ENCODE results near the gene ABCG1.
A peak's percentile ranks its signal among the peaks of the same experiment; 100 is the strongest.

Gene ABCG1

DNA sequence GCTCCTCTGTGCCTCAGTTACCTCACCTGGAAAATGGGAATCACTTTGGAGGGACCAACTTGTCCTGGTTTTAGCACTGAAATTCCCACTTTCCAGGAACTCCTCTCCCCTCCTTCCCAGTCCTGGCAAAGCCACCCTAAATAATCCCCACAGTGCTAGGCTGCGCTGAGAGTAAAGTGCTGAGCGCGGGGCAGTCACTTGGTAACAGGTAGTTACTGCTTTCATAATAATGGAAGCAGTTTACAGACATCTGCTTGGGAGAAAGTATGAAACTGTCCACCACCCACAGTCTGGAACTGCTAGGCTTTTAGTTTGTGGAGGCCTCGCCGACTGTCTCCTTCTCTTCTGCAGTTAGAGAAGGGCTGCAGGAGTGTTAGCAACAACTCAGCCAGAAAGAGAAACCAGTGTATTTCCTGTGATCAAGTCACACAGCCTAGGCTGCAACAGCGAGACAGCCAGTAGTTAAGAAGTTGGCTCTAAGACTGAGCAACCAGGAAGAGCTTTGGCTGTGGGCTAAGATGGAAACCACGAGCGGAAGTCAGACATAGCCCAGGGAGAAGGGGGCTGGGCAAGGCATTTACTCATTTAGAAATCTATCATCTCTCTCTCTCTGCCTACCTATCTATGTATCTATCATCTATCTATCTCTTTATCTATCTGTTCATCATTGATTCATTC is 30.8 kb upstream of the ABCG1 start:
- CTCF ChIA-PET: interaction anchor here (0.8 to 2.2 kb wide), 5 partner anchors 11 to 71 kb away, joined by 3 to 8 read pairs (median 5); no protein-coding TSS in a partner anchor
- peaks cover 6% of the 10 kb centered on the region for H3K27me3 Mint-ChIP-seq
- peak overlapping the region; percentile 55 for H3K4me3 Mint-ChIP-seq
- H3K27ac Mint-ChIP-seq: peak overlapping the region; percentile 98
- peaks cover 18% of the 10 kb centered on the region for H3K36me3 Mint-ChIP-seq
- DNase-seq: peak; percentile 90
- peaks cover 75% of the 10 kb centered on the region for H3K4me1 Mint-ChIP-seq
- peaks cover 23% of the 10 kb centered on the region for H3K9me3 Mint-ChIP-seq

GRCh38 chr21:42188663-42189062 is 30.3 kb upstream of the ABCG1 start:
- peaks cover 23% of the 10 kb centered on the region for H3K9me3 Mint-ChIP-seq
- H3K4me3 Mint-ChIP-seq: peak overlapping the region; percentile 55
- peak overlapping the region; percentile 98 for H3K27ac Mint-ChIP-seq
- H3K36me3 Mint-ChIP-seq: peaks cover 20% of the 10 kb centered on the region
- peaks cover 81% of the 10 kb centered on the region for H3K4me1 Mint-ChIP-seq
- CTCF ChIA-PET: interaction anchor here (0.8 to 2.2 kb wide), 5 partner anchors 12 to 71 kb away, joined by 3 to 8 read pairs (median 5); no protein-coding TSS in a partner anchor
- DNase-seq: no peak
- peaks cover 12% of the 10 kb centered on the region for H3K27me3 Mint-ChIP-seq

DNA sequence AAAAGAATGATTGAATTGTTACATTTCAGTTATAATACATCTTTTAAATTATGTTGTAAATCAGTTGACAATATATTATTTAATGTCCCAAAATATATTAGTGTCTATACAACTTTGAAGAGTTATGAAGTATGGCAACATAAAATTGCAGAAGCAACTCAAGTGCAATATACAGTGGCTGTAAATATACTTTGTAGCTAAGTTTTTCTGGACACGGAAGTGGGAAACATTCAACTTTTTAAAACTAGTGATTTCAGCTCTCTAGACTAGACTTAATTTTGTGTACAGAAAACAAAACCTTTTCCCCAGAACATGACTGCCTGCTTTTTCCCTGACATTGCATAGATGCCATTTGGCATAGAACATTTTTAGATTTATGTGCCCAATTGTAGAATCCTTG is 29.5 kb upstream of the ABCG1 start:
- Mint-ChIP-seq H3K9me3 (peaks cover 23% of the 10 kb centered on the region), H3K27ac (no peak overlapping the region), H3K27me3 (peaks cover 16% of the 10 kb centered on the region), H3K4me1 (peaks cover 86% of the 10 kb centered on the region), H3K4me3 (no peak overlapping the region), H3K36me3 (peaks cover 20% of the 10 kb centered on the region)
- no peak for DNase-seq
- CTCF ChIA-PET: interaction anchor here (1.1 to 1.8 kb wide), 6 partner anchors 25 to 69 kb away, joined by 4 to 6 read pairs (median 5); no protein-coding TSS in a partner anchor

GRCh38 chr21:42189860-42190485 is 29.0 kb upstream of the ABCG1 start:
- H3K4me3 Mint-ChIP-seq: no peak overlapping the region
- peaks cover 20% of the 10 kb centered on the region for H3K36me3 Mint-ChIP-seq
- peaks cover 18% of the 10 kb centered on the region for H3K27me3 Mint-ChIP-seq
- H3K9me3 Mint-ChIP-seq: peaks cover 21% of the 10 kb centered on the region
- H3K4me1 Mint-ChIP-seq: peaks cover 90% of the 10 kb centered on the region
- H3K27ac Mint-ChIP-seq: no peak overlapping the region
- peak; percentile 29 for DNase-seq
- CTCF ChIA-PET: interaction anchor here (1.1 to 1.8 kb wide), 4 partner anchors 26 to 69 kb away, joined by 4 to 6 read pairs (median 4); no protein-coding TSS in a partner anchor

DNA sequence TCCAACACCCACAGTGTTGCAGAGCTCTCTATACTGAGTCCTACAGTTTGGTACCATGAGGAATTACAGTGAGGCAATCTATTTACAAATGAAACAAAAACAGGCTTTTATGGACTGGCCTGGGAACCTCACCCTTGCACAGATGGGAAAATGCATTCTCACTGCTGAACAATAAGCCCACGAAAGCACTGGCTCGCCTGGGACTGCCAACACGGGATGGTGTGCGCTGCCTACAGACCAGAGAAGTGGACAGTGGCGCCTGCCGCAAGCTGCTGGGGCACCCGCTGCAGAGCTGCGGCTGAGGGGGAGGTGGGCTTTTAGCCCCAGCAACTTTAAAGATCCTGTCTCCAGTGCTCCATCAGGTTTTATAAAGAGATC is 28.5 kb upstream of the ABCG1 start:
- Mint-ChIP-seq H3K27ac (no peak overlapping the region), H3K36me3 (peaks cover 18% of the 10 kb centered on the region), H3K4me1 (peaks cover 93% of the 10 kb centered on the region), H3K4me3 (no peak overlapping the region), H3K27me3 (peaks cover 23% of the 10 kb centered on the region), H3K9me3 (peaks cover 19% of the 10 kb centered on the region)
- CTCF ChIA-PET: interaction anchor here (1.1 to 1.8 kb wide), 4 partner anchors 26 to 68 kb away, joined by 4 to 6 read pairs (median 4); no protein-coding TSS in a partner anchor
- no peak for DNase-seq

GRCh38 chr21:42191064-42191463 is 27.9 kb upstream of the ABCG1 start:
- H3K9me3 Mint-ChIP-seq: peaks cover 13% of the 10 kb centered on the region
- no peak for DNase-seq
- H3K36me3 Mint-ChIP-seq: peaks cover 17% of the 10 kb centered on the region
- H3K27me3 Mint-ChIP-seq: peaks cover 23% of the 10 kb centered on the region
- peaks cover 91% of the 10 kb centered on the region for H3K4me1 Mint-ChIP-seq
- H3K4me3 Mint-ChIP-seq: no peak overlapping the region
- CTCF ChIA-PET: interaction anchor here (0.8 to 1.8 kb wide), 5 partner anchors 27 to 68 kb away, joined by 3 to 5 read pairs (median 4); no protein-coding TSS in a partner anchor
- H3K27ac Mint-ChIP-seq: no peak overlapping the region

- CTCF ChIA-PET: interaction anchor here (0.8 to 2.3 kb wide), 7 partner anchors 9 to 67 kb away, joined by 3 to 12 read pairs (median 3); no protein-coding TSS in a partner anchor
- Mint-ChIP-seq H3K4me3 (no peak overlapping the region), H3K36me3 (peaks cover 9% of the 10 kb centered on the region), H3K4me1 (peaks cover 86% of the 10 kb centered on the region), H3K9me3 (peaks cover 5% of the 10 kb centered on the region), H3K27ac (peak overlapping the region; percentile 44), H3K27me3 (peaks cover 23% of the 10 kb centered on the region)
- no peak for DNase-seq
Measured at GRCh38 chr21:42191696-42192595, 27.0 kb upstream of the ABCG1 start.

DNA sequence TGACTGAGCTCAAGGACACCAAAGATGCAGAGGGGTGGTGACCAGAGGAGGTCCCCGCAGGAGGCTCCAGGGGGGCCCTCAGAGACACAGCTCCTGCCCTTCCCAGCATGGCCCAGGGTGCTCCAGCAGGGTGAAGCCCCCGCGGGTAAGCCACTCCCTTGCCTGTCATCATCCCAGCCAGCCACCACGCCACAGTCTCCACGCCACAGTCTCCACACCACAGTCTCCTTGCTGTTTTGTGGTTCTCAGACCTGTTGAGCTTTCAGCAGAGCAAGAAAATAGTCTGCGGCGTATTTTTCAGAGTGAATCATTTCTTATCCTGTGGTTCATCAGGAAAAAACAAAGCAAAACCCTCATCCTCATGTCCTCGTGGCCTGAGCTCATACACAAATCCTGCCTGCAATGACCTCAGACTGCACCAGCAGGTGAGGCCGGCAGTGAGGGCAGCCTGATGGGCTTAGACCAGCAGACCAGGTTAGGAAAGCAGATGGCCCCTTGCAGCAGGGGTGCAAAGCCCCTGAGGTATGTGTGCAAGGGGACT is 25.7 kb upstream of the ABCG1 start:
- Mint-ChIP-seq H3K27me3 (peaks cover 23% of the 10 kb centered on the region), H3K36me3 (peaks cover 6% of the 10 kb centered on the region), H3K27ac (peak overlapping the region; percentile 82), H3K9me3 (peaks cover 5% of the 10 kb centered on the region), H3K4me3 (peak overlapping the region; percentile 4), H3K4me1 (peaks cover 80% of the 10 kb centered on the region)
- peak; percentile 84 for DNase-seq
- CTCF ChIA-PET: interaction anchor here (0.9 to 2.3 kb wide), 8 partner anchors 8 to 68 kb away, joined by 3 to 12 read pairs (median 4); partner anchors contain the start of gene ABCG1

GRCh38 chr21:42193721-42194120 is 25.2 kb upstream of the ABCG1 start:
- Mint-ChIP-seq H3K27me3 (peaks cover 23% of the 10 kb centered on the region), H3K4me1 (peaks cover 80% of the 10 kb centered on the region), H3K9me3 (peaks cover 5% of the 10 kb centered on the region), H3K36me3 (peaks cover 6% of the 10 kb centered on the region), H3K27ac (peak overlapping the region; percentile 82), H3K4me3 (no peak overlapping the region)
- no peak for DNase-seq
- CTCF ChIA-PET: interaction anchor here (1.3 to 2.3 kb wide), 5 partner anchors 8 to 67 kb away, joined by 3 to 12 read pairs (median 4); partner anchors contain the start of gene ABCG1

GRCh38 chr21:42194863-42195262 is 24.1 kb upstream of the ABCG1 start:
- H3K9me3 Mint-ChIP-seq: peaks cover 2% of the 10 kb centered on the region
- no peak overlapping the region for H3K4me3 Mint-ChIP-seq
- H3K36me3 Mint-ChIP-seq: peaks cover 6% of the 10 kb centered on the region
- CTCF ChIA-PET: interaction anchor here (1.0 to 1.2 kb wide), 2 partner anchors 38 to 64 kb away, joined by 3 read pairs; no protein-coding TSS in a partner anchor
- peaks cover 23% of the 10 kb centered on the region for H3K27me3 Mint-ChIP-seq
- DNase-seq: no peak
- peaks cover 80% of the 10 kb centered on the region for H3K4me1 Mint-ChIP-seq
- H3K27ac Mint-ChIP-seq: no peak overlapping the region

GRCh38 chr21:42195378-42196031 is 23.4 kb upstream of the ABCG1 start:
- H3K4me1 Mint-ChIP-seq: peaks cover 80% of the 10 kb centered on the region

DNA sequence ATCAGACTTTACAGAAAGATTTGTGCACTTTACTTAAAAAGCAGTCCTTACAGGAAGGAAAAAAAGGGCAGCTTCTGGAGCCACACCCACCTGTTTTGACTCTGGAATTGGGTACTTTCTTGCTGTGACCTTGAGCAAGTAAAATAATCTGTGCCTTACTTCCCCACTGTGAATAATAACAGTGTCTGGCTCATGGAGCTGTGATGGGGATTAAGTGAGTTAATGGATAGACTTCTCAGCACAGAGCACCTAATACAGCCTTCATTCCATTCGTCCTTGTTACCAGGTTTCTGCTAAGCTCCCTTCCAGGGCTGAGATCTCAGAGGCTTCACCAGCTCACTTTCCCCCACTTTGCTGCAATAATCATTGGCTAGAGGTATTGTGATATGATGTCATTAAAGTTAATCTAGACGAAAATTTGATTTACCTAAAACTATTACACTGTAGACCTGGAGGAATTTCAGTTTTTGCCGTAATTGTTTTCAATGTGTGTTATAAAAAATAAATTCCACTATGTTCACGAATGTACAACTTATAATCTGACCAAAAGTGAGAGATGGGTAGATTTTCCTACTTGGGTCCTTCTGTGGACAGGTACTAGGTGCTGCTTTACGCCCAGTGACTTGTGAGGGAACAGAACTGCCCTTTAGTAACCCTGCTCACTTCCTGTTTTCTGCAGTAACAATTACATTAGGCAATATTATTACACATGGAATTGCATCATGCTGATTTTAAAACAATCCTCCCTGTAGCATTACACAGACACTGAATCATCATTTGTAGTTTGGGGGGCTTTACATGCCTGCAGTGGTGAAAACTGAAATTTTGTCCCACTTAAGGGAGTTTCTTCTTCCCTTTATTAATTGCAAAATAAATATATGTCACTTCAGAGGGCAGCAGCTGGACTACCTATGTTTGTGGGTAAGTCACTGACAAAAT is 19.7 kb upstream of the ABCG1 start:
- H3K4me1 Mint-ChIP-seq: peaks cover 58% of the 10 kb centered on the region
- H3K4me3 Mint-ChIP-seq: peak overlapping the region; percentile 12
- peaks cover 4% of the 10 kb centered on the region for H3K36me3 Mint-ChIP-seq
- CTCF ChIA-PET: interaction anchor here (0.7 kb wide), 1 partner anchor 60 kb away, joined by 3 read pairs; no protein-coding TSS in a partner anchor
- H3K27me3 Mint-ChIP-seq: peaks cover 13% of the 10 kb centered on the region
- peak overlapping the region; percentile 64 for H3K27ac Mint-ChIP-seq
- peak; percentile 36 for DNase-seq
- H3K9me3 Mint-ChIP-seq: no peaks in the 10 kb centered on the region

More at GRCh38 chr21:42195378-42196031, 23.4 kb upstream of the ABCG1 start:
- Mint-ChIP-seq H3K4me3 (no peak overlapping the region), H3K27me3 (peaks cover 23% of the 10 kb centered on the region), H3K36me3 (peaks cover 6% of the 10 kb centered on the region), H3K9me3 (no peaks in the 10 kb centered on the region), H3K27ac (no peak overlapping the region)
- no peak for DNase-seq
- CTCF ChIA-PET: interaction anchor here (1.0 to 1.2 kb wide), 2 partner anchors 37 to 64 kb away, joined by 3 read pairs; no protein-coding TSS in a partner anchor

All from activated naive CD4-positive, alpha-beta T cell treated with anti-CD3 and anti-CD28 coated beads, Interleukin-2, amount 10 ng/mL, durations not matched to agents 7 days and 5 days (primary cell).